ENCODE measurements around the gene GSTA5.
"Not testable (repeated sequence)": the region's sequence is repeated elsewhere in the genome, so short reads cannot be mapped to it uniquely, and the experiment has no call there.

The GSTA5 gene

DNA sequence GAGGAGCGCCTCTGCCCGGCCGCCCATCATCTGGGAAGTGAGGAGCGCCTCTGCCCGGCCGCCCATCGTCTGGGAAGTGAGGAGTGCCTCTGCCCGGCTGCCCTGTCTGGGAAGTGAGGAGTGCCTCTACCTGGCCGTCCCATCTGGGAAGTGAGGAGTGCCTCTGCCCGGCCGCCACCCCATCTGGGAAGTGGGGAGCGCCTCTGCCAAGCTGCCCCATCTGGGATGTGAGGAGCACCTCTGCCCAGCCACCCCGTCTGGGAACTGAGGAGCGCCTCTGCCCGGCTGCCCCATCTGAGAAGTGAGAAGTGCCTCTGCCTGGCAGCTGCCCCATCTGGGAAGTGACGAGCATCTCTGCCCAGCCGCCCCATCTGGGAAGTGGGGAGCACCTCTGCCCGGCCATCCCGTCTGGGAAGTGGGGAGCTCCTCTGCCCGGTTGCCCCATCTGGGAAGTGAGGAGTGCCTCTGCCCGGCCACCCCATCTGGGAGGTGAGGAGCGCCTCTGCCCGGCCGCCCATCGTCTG, 15.3 kb downstream of the GSTA5 start:
- H3K9me2 ChIP-seq (replicated peaks; ENCODE audit: low read depth, low read length); H3K9ac ChIP-seq (ENCODE audit: low read depth, low read length, poor library complexity, severe bottlenecking); H3K9me3 ChIP-seq (ENCODE audit: insufficient read depth, low read depth, low read length); H3K4me2 ChIP-seq (ENCODE audit: low read depth, low read length, poor library complexity, severe bottlenecking); H3K27me3 ChIP-seq (ENCODE audit: insufficient read depth, low read length, poor library complexity, severe bottlenecking); H3K4me3 ChIP-seq (ENCODE audit: low read length, poor library complexity, severe bottlenecking); H3F3A ChIP-seq (ENCODE audit: low read depth); H3K79me2 ChIP-seq (ENCODE audit: insufficient read depth, low read length); H3K4me1 ChIP-seq (ENCODE audit: insufficient read depth, low read length, poor library complexity, severe bottlenecking); H2AFZ ChIP-seq (ENCODE audit: low read length); H3K36me3 ChIP-seq (ENCODE audit: insufficient read depth, low read length); H4K20me1 ChIP-seq (ENCODE audit: insufficient read depth, low read length, poor library complexity, severe bottlenecking): not testable (repeated sequence)

DNA sequence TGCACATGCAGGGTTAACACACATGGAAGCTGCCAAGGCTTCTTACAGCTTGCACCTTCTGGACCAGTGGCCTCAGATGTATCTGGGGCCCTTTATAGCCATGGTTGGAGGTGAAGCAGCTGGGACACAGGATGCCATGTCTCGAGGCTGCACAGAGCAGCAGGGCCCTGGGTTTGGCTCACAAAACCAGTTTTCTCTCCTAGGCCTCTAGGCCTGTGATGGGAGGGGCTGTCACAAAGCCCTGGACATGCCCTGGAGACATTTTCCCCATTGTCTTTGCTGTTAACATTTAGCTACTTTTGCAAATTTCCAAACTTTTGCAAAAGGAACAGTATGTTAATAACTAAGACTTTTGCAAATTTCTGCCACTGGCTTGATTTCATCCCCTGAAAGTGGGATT, 18.8 kb downstream of the GSTA5 start:
- TF ChIP-seq, protein P1, sequence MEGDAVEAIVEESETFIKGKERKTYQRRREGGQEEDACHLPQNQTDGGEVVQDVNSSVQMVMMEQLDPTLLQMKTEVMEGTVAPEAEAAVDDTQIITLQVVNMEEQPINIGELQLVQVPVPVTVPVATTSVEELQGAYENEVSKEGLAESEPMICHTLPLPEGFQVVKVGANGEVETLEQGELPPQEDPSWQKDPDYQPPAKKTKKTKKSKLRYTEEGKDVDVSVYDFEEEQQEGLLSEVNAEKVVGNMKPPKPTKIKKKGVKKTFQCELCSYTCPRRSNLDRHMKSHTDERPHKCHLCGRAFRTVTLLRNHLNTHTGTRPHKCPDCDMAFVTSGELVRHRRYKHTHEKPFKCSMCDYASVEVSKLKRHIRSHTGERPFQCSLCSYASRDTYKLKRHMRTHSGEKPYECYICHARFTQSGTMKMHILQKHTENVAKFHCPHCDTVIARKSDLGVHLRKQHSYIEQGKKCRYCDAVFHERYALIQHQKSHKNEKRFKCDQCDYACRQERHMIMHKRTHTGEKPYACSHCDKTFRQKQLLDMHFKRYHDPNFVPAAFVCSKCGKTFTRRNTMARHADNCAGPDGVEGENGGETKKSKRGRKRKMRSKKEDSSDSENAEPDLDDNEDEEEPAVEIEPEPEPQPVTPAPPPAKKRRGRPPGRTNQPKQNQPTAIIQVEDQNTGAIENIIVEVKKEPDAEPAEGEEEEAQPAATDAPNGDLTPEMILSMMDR (conservative IDR thresholded peaks at IDR 0.05; ENCODE audit: low read length), result no peak
- no peak for TF ChIP-seq EZH2phosphoT487 (IDR thresholded peaks at IDR 0.05; ENCODE audit: borderline replicate concordance)
- no peaks in the 10 kb centered on the region for H3K79me2 ChIP-seq (ENCODE audit: insufficient read depth, low read length)
- H3K4me2 ChIP-seq (ENCODE audit: low read depth, low read length, poor library complexity, severe bottlenecking), result no peak overlapping the region
- H3K9me2 ChIP-seq (replicated peaks; ENCODE audit: low read depth, low read length), result no peaks in the 10 kb centered on the region
- no peaks in the 10 kb centered on the region for H4K20me1 ChIP-seq (ENCODE audit: insufficient read depth, low read length, poor library complexity, severe bottlenecking)
- H3K9ac ChIP-seq (ENCODE audit: low read depth, low read length, poor library complexity, severe bottlenecking), result no peak overlapping the region
- no peaks in the 10 kb centered on the region for H3K9me3 ChIP-seq (ENCODE audit: insufficient read depth, low read depth, low read length)
- H2AFZ ChIP-seq (ENCODE audit: low read length), result no peak overlapping the region
- H3F3A ChIP-seq (ENCODE audit: low read depth), result no peaks in the 10 kb centered on the region
- H3K4me1 ChIP-seq (ENCODE audit: insufficient read depth, low read length, poor library complexity, severe bottlenecking), result no peaks in the 10 kb centered on the region
- no peaks in the 10 kb centered on the region for H3K27me3 ChIP-seq (ENCODE audit: insufficient read depth, low read length, poor library complexity, severe bottlenecking)
- no peaks in the 10 kb centered on the region for H3K36me3 ChIP-seq (ENCODE audit: insufficient read depth, low read length)
- H3K4me3 ChIP-seq (ENCODE audit: low read length, poor library complexity, severe bottlenecking), result no peak overlapping the region

DNA sequence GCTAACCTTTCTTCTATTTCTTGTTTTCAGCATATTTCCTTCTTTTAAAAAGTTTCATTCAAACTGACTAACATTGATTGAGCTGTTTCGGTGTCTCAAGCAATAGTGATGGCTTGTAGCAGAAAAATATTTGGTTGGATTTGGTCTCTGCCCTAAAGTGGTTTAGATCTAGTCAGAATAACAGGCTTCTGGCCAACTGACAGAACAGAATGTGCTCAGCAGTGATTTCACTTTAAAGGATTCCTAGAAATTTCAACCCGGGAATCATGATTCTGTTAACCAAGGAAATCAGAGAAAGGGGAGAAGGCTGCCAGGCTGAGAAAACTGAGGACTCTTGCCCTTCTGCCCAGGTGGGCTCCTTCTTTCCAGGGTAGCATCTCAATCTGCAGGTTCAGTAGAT, 20.4 kb downstream of the GSTA5 start:
- Histone ChIP-seq H3K4me2 (ENCODE audit: low read depth, low read length, poor library complexity, severe bottlenecking) (no peak overlapping the region), H4K20me1 (ENCODE audit: insufficient read depth, low read length, poor library complexity, severe bottlenecking) (no peaks in the 10 kb centered on the region), H2AFZ (ENCODE audit: low read length) (no peak overlapping the region), H3K4me1 (ENCODE audit: insufficient read depth, low read length, poor library complexity, severe bottlenecking) (no peaks in the 10 kb centered on the region), H3K9ac (ENCODE audit: low read depth, low read length, poor library complexity, severe bottlenecking) (no peak overlapping the region), H3K4me3 (ENCODE audit: low read length, poor library complexity, severe bottlenecking) (no peak overlapping the region), H3K36me3 (ENCODE audit: insufficient read depth, low read length) (no peaks in the 10 kb centered on the region), H3K79me2 (ENCODE audit: insufficient read depth, low read length) (no peaks in the 10 kb centered on the region), H3K27me3 (ENCODE audit: insufficient read depth, low read length, poor library complexity, severe bottlenecking) (no peaks in the 10 kb centered on the region), H3K9me3 (ENCODE audit: insufficient read depth, low read depth, low read length) (no peaks in the 10 kb centered on the region), H3F3A (ENCODE audit: low read depth) (no peaks in the 10 kb centered on the region), H3K9me2 (replicated peaks; ENCODE audit: low read depth, low read length) (no peaks in the 10 kb centered on the region)
- no peak for TF ChIP-seq EZH2phosphoT487 (IDR thresholded peaks at IDR 0.05; ENCODE audit: borderline replicate concordance)
- TF ChIP-seq, protein P1 (conservative IDR thresholded peaks at IDR 0.05; ENCODE audit: low read length), result no peak

All from Loucy (cell line).